HG03039 (cell line): ENCODE data around the gene SELENOV.
A peak's percentile ranks its signal among the peaks of the same experiment; 100 is the strongest.
"Not testable (repeated sequence)": the region's sequence is repeated elsewhere in the genome, so short reads cannot be mapped to it uniquely, and the experiment has no call there.

ENCODE experiments used
- ATAC-seq: cut with Tn5 transposase; IDR thresholded peaks from one replicate; pipeline ENCODE4 v1.9.1; 2021; ENCODE audit warnings: mild to moderate bottlenecking, moderate library complexity; ENCODE audit not compliant: unreplicated experiment

SELENOV gene, protein sequence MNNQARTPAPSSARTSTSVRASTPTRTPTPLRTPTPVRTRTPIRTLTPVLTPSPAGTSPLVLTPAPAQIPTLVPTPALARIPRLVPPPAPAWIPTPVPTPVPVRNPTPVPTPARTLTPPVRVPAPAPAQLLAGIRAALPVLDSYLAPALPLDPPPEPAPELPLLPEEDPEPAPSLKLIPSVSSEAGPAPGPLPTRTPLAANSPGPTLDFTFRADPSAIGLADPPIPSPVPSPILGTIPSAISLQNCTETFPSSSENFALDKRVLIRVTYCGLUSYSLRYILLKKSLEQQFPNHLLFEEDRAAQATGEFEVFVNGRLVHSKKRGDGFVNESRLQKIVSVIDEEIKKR

DNA sequence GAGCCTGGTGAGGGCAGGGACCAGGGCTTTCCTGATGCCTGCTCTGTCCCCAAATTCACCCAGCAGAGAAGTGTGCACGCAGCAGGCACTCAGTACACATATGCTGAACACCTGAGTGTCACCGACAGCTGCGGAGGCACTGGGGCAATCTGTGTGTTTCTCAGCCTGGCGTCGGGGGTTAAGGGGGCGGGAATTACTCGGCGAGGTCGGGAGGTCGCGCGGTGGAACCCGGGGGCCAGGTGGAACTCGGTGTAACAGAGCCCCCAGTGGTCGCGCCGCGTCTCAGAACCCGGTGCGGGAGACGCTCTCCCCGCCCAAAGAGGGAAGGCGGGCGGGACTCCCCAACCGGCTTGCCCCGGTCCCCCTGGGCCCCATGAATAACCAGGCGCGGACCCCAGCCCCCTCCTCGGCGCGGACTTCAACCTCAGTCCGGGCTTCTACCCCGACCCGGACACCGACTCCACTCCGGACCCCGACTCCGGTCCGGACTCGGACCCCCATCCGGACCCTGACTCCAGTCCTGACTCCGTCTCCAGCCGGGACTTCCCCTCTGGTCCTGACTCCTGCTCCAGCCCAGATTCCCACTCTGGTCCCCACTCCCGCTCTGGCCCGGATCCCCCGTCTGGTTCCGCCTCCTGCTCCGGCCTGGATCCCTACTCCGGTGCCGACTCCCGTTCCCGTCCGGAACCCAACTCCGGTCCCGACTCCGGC lies at the start of gene SELENOV:
TSS of gene SELENOV (plus strand) at position 300 of the 711 bp plus-strand sequence. CDS start at position 374, 74 bp downstream.
- ATAC-seq, result no peak

DNA sequence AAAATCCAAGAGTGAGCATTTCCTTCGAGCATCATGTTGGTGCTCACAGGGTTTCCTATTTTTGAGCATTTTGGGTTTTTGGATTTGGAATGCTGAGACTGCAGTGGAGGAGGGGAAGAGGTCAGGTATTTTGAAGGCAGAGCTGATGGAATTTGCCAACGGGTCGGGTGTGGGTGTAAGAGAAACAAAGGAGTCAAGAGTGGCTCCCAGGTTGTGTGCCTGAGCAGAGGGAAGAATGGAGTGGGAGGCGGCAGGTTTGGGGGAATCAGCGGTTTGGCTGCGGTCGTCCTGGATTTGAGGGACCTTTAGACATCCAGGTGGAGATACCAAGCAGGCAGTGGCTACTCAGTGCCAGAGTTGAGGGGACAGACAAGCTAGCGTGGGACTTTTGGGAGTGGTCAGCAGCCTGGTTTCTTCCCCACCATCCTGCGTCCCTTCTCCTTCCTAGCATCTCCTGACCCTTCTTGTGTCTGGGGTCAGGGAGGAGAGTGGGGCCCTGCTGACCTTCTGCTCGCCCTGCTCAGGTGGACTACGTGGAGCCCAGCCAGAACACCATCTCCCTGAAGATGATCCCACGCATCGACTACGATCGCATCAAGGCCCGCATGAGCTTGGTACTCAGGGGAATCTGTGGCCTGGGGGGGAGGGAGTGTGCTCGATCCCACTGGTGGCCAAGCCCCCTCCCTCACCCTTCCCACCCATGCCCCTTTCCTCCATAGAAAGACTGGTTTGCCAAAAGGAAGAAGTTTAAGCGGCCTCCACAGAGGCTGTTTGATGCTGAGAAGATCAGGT lies 48.8 kb upstream of the SELENOV start:
- no peak for ATAC-seq

DNA sequence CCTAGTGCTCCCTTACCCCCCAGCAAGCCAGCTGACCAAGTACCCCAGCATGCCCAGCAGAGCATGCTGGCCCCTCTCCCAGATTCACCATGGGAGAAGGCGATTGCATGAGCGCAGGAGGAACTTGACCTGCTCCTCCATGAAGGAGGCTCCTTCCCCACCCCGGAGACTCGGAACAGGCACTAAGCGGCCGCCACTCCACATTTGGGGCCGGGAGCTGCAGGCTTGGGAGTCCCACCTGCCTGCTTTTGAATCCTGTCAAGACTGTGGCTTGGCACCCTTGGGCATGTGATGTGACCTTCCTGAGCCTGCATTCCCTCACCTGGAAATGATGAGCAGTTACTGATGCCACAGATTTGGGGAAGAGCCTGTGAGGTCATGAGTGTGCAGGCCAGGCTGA lies 47.0 kb upstream of the SELENOV start:
- ATAC-seq, result no peak

DNA sequence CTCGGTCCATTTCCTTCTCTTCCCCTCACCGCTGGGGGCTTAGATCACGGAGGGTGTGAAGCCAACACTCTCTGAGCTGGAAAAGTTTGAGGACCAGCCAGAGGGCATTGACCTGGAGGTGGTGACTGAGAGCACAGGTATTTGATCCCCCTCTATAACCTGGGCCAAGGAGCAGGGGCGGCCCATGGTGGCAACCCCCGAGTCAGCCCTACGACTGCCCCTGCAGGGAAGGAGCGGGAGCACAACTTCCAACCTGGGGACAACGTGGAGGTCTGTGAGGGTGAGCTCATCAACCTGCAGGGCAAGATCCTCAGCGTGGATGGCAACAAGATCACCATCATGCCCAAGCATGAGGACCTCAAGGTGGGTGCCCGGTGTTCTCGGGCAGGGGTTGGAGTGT lies 45.9 kb upstream of the SELENOV start:
- ATAC-seq, result no peak

DNA sequence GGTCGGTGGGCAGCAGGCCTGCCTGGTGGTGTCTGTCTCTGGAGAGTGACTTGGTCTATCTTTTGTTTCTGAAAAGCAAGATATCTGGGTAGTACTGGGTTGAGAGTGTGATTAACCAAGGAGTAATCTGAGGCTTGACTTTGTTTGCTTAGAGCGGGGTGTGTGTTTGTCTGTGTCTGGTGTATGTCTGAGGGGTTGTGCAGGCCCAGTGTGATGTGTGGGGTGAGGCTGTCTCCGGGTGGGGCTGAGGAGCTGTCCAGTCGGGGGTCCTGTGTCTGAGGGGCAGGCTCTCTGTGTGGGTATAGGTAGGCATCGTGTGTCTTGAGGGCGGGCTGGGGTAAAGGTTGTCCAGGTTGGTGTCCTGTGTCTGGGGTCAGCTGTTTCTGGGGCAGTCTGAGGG lies 45.4 kb upstream of the SELENOV start:
- no peak for ATAC-seq

DNA sequence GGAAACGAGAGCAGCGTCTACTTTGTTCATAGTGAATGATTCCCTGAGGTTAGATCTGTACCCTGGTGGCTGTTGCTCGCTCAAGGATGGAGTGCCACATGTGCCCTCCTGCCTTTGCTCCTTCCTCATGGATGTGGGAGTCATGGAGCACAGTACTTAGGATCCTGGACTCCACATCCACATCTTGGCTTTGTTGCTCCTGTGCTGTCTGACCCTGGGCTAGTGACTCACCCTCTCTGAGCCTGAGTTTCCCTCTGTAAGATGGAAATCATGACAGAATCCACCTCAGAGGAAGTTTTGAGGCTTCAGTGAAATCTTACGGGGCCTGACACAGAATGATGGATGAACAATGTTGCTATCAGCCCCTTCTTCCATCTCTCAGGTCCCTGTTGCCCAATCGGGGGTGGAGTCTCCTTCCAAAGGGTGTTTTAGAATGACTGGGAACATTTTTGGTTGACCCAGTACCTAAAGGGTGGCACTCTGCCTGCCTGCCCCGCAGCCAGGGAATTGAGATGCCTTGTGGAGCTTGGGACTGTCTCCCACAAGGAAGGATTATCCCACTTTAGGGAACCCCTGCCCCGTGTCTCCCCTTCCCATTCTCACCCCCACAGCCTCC lies 44.1 kb upstream of the SELENOV start:
- no peak for ATAC-seq

DNA sequence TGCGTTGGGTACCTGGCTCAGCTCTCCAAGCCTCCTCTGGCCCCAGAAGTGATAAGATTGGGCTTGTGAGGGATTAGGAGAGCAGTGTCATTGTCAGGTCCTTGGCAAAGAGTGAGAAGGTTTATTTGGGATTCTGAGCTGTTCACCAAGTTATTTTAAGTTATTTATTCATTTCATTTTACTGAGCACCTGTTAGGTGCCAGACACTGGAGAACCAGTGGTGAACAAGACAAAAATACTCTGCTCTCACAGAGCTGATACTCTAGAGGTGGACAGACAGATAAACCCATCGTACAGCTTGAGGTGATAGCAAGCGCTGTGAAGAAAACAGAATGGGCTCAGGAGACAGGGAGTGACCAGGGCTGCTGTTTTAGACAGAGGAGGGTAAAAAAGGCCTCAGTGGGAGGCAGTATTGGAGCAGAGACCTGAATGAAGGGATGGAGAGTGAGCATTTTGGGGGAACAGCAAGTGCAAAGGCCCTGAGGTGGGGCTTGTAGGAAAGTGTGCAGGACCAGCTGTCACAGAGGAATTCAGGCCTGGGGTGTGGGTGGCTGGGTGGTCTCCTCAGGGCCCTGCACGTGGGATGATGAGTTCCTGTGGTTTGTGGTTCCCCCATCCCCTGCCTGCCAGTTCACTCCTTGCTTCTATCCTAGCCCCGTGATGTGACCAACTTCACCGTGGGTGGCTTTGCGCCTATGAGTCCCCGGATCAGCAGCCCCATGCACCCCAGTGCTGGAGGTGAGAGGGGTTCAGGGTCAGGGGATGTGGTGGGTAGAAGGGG lies 43.0 kb upstream of the SELENOV start:
- no peak for ATAC-seq

DNA sequence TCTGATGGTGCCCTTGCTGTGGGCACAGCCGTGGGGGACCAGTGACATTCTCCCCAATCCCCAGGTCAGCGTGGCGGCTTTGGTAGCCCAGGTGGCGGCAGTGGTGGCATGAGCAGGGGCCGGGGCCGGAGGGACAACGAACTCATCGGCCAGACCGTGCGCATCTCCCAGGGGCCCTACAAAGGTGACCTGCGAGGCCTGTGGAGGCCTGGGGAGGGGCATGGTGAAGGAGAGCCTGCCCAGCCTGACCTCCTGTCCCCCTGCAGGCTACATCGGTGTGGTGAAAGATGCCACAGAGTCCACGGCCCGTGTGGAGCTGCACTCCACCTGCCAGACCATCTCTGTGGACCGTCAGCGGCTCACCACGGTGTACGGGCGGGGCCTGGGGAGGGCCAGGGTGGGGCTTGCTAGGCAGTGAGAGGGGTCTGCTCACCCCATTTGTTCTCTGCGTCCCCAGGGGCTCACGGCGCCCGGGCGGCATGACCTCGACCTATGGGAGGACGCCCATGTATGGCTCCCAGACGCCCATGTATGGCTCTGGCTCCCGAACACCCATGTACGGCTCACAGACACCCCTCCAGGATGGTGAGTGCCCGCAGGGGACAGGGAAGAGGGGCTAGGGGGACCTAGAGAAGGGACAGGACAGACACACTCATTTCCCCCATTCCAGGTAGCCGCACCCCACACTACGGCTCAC lies 42.0 kb upstream of the SELENOV start:
- ATAC-seq, result no peak

DNA sequence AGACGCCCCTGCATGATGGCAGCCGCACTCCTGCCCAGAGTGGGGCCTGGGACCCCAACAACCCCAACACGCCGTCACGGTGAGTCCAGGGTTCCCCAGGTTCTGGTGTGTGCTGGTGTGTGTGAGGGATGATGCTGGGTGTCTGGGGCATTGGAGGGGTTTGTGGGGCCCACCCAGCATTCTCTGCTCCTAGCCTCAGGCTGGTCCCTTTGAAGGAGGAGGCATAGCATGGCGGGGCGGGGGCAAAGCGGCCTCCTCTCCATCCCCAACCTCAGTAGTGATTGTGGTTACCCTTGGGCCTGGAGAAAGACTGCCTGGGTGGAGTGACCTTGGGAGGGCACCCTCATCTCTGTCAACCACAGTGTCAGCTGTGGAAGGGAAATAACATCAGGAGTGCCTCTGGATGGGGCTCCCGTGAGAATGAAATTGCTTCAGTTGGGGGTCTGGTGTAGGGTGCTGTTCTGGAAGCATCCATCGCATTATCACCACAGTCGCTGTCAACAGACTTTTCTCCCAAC lies 41.4 kb upstream of the SELENOV start:
- ATAC-seq, result no peak

DNA sequence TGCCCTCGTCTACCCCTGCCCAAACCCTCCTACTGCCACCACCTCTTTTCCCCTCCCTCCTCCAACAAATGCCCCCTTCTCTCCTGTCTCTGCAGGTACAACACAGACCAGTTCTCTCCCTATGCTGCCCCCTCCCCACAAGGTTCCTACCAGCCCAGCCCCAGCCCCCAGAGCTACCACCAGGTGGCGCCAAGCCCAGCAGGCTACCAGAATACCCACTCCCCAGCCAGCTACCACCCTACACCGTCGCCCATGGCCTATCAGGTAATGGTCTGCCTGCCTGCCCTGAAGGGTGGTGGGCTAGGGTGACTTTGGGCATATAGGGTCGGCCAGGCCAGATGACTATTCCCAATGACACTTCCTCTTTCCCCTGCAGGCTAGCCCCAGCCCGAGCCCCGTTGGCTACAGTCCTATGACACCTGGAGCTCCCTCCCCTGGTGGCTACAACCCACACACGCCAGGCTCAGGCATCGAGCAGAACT lies 40.8 kb upstream of the SELENOV start:
- ATAC-seq, result no peak

DNA sequence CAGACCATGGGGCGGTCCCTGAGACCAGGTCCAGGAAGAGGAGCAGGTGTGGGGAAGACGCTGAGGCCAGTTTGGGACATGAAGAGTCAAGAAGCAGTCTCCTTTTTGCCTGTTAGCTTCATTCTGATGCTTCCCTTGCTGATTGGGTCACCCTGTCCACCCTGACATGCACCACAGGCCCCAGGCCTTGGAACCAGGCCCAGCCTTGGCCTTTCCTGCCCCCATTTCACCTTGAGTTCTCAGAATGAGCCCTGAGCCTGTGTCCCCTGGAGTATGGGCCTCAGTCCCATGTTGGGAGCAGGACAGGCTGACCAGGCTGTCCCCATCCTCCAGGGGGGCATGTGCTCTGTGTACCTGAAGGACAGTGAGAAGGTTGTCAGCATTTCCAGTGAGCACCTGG lies 39.2 kb upstream of the SELENOV start:
- no peak for ATAC-seq

DNA sequence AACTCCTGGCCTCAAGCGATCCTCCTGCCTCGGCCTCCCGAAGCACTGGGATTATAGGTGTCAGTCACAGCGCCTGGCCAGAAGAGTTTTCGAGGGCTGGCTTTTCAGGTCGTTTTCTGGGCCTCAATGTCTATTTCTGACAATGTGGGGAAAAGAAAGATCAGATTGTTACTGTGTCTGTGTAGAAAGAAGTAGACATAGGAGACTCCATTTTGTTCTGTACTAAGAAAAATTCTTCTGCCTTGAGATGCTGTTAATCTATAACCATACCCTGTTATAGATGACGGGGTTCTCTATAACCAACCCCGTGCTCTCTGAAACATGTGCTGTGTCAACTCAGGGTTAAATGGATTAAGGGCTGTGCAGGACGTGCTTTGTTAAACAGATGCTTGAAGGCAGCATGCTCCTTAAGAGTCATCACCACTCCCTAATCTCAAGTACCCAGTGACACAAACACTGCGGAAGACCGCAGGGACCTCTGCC lies 35.6 kb upstream of the SELENOV start:
- not testable (repeated sequence) for ATAC-seq

DNA sequence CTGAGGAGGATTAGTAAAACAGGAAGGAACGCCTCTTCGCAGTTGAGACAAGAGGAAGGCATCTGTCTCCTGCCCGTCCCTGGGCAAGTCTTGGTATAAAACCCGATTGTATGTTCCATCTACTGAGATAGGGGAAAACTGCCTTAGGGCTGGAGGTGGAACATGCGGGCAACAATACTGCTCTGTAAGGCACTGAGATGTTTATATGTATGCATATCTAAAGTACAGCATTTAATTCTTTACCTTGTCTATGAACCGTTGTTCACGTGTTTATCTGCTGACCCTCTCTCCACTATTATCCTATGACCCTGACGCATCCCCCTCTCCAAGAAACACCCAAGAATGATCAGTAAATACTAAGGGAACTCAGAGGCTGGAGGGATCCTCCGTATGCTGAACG lies 35.0 kb upstream of the SELENOV start:
- ATAC-seq, result no peak

DNA sequence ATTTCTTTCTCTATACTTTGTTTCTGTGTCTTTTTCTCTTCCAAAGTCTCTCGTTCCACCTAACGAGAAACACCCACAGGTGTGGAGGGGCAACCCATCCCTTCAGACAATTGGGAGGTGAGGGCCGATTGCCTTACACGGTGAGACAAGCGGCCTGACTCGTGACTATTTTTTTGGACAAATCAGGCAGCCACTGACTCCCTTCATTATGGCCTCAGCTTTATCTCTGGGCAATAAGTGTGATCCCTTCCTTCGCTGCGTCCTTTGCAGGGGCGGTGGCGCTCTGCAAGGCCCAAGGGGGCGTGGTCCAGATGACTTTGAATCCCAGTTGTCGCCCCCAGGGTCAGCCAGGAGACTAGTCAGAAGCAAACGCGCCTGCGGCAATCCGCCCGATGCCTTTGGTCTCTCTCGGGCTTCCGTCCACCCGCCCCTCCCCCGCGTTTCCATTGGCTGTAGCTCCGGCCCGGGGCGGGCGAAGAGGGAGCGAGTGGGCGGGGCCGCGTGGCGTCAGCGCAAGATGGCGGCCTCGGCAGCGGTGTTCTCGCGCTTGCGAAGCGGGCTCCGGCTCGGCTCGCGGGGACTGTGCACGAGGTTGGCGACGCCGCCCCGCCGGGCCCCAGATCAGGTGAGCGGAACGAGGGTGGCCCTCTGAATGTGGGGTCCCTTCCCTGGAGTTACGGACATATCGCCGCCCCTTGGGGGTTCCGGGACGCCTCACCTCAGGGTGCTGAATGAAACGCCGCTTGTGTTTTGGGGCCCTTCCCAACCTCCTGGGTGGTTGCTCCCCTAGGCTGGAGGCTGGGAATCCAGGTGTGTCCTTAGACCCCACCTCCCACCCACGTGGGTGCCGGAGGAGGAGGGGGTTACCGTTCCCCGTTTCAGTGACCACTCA lies 34.4 kb upstream of the SELENOV start, which contains the start of gene TIMM50:
TSS of gene TIMM50 (plus strand) at position 502 of the 892 bp plus-strand sequence. CDS start at position 518, 16 bp downstream.
- ATAC-seq, result peak; percentile 89

DNA sequence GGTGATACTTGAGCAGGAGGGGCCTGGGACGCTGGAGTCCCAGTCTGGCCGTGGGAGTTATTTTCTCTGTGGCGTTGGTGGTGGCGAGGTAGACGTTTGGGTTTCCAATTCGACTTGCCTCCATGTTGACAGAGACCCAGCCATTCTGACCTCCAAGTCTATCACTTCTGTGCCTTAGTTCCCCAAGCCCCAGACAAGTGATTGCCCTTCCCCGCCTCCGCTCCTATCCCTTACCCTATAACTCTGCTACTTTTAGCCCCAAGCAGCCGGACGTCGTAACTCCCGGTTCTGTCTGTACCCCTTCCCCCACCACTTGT lies 33.8 kb upstream of the SELENOV start:
- peak; percentile 10 for ATAC-seq

DNA sequence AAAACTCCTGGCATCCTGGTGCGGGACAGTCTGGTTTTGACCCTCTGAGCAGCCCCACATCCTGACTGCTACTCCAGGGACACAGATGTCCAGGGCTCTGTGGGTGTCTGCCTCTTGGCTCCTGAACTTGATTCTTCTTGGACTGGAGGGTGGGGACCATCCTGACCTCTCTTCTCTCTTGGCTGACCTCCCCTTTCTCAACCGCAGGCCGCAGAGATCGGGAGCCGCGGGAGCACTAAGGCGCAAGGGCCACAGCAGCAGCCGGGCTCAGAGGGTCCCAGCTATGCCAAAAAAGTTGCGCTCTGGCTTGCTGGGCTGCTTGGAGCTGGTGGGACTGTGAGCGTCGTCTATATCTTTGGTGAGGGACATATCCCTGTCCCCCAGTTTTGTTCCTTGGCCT lies 33.3 kb upstream of the SELENOV start:
- ATAC-seq, result no peak

DNA sequence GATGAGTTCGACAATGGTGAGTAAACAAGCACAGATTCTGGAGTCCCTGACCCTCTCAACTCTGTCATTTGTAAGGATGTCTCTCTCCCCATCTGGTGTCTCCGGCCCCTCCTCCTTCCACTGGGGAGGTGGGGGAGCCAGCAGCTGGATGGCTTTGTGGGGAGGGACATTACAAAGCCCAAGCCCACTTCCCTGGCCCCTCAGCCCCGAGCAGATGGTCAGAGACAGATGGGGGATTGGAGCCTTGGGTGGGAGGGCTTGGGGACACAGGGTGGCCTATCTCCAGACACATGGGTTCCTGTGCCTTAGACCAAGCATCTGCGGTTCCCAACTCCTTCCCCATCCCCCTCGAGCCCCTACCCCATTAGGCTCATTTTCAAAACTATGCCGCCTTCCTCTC lies 31.8 kb upstream of the SELENOV start:
- no peak for ATAC-seq

DNA sequence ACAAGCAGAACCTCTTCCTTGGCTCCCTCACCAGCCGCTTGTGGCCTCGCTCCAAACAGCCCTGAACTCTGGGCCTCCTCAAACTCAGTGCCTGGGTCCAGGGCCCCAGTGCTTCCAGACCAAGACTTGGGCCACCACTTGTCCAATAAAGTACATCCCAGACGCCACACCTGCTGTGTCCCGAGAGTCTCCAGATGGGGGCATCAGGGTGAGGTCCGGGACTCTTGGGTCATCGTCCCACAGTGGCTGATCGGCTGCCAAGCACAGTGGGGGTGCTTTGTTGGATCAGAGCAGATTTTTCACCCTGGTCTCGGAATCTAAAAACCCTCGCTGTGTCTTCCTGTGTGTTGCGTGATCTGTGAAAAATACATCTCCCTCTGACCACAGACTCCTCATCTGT lies 25.2 kb upstream of the SELENOV start:
- ATAC-seq, result no peak
